Measurements from ENCODE around the gene ASL.
A peak's percentile ranks its signal among the peaks of the same experiment; 100 is the strongest.
"Not testable (repeated sequence)": the region's sequence is repeated elsewhere in the genome, so short reads cannot be mapped to it uniquely, and the experiment has no call there.

The ASL gene

DNA sequence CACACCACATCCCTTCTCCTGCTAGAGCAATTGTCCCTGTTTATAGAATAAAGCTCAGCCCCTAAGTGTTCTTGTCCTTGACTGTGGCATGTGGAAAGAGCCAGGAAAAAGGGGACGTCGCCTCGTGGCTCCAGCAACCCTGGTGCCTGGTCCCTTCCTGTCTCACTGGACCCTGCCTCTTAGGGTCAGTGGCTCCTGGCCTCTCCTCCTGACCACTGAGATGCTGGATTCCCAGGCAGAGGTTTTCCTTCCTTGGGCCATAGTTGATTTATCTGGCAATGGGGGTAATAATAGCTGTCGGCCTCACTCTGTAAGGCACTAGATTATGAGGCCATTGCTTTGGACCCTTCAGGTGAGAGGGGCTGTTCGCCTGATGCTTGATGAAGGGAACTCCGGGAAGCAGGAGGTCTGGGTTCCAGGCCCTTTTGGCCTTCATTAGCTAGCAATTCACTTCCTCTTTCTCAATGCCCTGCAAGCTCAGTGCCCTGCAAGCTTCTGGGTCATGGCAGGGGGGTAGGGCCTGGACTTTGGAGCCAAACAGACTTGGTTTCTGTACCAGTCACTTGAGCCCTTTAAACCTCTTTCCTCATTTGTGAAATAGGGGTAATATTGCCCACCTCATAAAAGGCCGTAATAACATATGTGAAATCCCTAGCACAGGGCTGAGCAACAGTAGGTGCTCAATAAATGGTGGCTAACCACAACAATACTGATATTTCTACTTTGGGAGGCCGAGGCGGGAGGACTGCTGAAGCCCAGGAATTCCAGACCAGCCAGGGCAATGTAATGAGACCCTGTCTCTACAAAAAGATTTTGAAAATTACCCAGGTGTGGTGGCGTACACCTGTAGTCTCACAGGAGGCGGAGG lies 1.1 kb downstream of the ASL start:
- DNase-seq = peak; percentile 30

DNA sequence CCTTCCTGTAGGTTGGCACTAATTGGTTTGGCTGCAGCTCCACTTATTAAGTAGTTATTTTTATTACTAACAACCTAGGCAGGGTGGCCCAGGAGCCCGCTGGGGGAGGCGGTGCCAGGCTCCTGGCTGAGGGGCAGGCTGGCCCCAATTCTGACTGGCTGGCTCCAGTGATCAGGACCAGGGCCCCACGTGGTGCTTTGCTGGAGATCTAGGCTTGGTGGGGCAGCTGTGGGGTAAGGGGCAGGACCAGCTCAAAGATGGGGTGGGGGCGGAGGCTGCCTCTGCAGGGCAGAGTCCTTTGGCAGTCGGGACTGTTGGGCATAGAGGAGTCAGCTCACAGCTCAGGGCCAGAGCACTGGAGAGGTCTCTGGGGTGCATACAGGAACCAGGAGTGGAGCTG lies 2.4 kb downstream of the ASL start:
- no peak for DNase-seq

DNA sequence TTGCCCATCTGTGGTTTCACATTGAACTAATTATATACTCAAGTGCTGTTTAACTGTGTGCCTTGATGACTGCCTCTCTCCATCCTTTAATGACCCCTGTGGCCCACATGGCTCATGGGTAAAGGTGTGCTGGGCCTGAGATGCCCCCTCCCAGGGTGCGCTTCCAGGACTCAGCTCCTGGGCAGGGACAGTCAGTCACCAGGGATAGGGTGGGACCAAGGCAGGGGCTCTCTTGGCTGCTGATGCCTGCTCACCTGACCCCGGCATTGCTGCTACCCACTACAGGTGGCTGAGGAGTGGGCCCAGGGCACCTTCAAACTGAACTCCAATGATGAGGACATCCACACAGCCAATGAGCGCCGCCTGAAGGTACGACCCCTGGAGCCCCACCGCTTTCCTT lies 6.5 kb downstream of the ASL start:
- DNase-seq = no peak

DNA sequence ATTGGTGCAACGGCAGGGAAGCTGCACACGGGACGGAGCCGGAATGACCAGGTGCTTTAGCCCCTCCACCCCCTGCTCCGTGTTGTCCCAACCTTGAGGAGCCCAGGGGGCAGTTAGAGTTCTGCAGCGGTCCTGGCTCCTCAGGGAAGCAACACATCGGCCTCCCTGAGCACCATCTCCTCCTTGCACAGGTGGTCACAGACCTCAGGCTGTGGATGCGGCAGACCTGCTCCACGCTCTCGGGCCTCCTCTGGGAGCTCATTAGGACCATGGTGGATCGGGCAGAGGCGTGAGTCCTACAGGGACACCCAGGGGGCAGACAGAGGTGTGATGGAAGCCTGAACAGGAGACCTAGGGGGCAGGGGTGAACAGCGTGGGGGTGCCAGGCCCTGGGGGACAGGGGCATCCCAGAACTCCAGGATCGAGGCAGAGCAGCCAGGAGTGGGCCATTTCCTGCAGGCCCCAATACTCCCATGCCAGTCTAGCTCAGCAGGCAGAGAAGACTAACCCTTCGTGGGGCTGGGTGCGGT lies 7.3 kb downstream of the ASL start:
- no peak for DNase-seq

DNA sequence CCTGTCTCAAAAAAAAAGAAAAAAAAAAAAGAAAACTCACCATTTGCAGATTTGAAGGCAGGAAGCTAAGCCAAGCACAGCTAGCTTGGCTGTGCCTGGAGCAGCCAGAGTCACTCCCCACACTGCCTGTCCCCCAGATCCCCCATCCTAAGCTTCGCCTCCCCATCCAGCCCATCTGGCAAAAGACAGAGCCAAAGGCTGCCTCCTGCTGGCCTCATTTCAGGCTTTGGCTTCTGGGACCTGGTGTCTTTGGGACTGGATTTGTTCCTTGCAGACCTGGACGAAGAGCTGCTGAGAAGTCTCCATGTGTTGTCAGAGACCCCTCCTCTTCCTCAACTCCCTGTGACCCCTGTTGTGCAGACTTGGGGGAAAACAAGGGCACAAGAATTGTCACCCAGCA lies 8.1 kb downstream of the ASL start:
- no peak for DNase-seq

DNA sequence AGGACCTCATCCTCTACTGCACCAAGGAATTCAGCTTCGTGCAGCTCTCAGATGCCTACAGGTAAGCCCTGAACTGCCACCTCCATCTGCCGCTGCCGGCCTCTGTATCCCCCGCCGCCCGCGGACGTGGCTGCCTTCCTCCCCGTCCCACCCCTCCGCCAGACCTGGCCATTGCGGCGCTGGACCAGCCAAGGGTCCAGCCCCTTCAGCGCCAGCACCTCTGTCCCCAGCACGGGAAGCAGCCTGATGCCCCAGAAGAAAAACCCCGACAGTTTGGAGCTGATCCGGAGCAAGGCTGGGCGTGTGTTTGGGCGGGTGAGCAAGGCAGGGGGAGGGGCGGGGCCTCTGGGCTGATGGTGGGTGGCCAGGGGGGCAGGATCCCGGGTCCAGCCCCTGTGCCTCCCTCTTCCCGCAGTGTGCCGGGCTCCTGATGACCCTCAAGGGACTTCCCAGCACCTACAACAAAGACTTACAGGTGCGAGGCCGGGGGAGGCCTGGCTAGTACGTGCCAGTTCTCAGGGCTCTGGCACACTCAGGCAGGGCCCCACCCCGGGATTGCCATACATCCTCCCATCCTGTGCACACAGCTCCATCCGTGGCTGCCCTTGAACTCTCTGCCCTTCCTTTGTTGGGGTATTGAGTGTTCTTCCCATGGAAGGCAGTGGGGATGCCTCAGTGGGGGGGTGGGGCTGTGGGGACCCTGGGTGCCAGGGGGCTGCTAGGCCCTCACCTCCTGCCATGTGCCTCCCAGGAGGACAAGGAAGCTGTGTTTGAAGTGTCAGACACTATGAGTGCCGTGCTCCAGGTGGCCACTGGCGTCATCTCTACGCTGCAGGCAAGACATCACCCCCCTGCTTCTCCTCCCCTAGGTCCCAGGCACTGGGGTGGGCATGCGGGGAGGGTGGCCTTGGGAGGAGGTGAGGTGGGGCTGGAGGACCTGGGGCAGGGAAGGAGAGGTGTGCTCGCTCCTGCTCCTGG lies 13.5 kb downstream of the ASL start:
- no peak for DNase-seq

DNA sequence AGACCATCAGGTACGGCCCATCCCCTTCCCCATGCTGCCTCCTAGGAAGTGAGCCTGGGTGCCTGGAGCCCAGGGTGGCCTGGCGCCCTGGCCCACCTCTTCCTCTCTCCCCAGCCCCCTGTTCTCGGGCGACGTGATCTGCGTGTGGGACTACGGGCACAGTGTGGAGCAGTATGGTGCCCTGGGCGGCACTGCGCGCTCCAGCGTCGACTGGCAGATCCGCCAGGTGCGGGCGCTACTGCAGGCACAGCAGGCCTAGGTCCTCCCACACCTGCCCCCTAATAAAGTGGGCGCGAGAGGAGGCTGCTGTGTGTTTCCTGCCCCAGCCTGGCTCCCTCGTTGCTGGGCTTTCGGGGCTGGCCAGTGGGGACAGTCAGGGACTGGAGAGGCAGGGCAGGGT lies 17.0 kb downstream of the ASL start:
- no peak for DNase-seq

DNA sequence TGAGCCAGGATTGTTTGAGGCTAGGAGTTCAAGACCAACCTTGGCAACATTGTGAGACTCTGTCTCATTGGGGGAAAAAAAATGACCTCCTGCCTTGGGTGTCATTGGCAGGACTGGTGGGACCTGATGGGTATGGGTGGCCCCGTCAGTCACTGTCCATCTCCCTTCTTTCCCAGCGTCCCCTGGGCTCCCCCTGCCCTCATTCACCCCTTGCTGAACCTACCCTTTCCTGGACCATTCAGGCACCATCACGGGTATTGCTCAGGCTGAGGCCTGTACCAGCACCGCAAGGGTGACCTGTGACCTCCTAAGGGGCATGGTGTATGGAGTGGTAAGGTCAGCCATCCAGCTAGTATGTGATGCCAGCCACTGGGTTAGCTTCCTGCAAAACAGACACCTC lies 19.4 kb downstream of the ASL start:
- DNase-seq = no peak

DNA sequence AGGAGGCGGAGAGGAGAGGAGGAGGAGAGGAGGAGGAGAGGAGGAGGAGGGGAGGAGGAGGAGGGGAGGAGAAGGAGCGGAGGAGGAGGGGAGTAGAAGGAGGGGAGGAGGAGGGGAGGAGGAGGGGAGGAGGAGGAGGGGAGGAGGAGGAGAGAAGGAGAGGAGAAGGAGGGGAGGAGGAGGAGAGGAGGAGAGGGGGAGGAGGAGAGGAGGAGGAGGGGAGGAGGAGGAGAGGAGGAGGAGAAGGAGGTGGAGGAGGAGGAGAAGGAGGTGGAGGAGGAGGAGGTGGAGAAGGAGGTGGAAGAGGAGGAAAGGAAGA lies 23.6 kb downstream of the ASL start:
- DNase-seq = no peak

DNA sequence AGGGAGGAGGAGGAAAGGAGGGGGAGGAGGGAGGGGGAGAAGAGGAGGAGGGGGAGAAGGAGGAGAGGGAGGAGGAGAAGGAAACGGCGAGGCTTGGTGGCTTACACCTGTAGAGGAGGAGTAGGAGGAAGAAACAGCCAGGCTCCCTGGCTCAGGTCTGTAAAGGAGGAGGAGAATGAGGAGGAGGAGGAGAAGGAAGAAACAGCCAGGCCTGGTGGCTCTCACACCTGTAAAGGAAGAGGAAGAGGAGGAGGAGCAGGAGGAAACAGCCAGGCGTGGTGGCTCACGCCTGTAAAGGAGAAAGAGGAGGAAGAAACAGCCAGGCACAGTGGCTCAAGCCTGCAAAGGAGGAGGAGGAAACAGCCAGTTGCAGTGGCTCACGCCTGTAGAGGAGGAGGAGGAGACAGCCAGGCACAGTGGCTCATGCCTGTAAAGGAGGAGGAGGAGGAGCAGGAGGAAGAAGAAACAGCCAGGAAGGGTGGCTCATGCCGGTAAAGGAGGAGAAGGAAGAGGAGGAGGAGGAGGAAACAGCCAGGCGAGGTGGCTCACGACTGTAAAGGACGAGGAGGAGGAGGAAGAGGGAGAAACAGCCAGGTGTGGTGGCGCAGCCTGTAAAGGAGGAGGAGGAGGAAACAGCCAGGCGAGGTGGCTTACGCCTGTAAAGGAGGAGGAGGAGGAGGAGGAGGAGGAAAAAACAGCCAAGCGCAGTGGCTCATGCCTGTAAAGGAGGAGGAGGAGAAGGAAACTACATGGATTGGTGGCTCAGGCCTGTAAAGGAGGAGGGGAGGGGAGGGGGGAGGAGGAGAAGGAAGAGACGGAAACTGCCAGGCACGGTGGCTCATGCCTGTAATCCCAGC lies 24.2 kb downstream of the ASL start:
- DNase-seq = peak; percentile 27

DNA sequence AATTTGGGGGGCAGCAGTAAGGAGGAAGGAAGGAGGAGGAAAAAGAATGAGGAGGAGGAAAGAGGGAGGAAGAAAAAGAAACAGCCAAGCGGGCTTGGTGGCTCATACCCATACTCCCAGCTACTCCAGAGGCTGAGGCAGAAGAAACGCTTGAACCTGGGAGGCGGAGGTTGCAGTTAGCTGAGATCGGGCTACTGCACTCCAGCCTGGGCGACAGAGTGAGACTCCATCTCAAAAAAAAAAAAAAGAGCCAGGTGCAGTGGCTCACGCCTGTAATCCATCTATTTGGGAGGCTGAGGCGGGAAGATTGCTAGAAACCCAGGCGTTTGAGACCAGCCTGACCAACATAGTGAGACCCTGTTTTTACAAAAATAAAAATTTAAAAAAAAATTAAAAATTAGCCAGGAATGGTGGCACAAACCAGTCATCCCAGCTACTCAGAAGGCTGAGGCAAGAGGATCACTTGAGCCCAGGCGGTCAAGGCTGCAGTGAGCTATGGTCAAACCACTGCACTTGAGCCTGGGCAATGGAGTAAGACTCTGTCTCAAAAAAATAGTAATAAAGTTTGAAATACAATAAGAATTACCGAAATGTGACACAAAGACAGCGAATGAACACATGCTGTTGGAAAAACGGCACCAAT lies 24.9 kb downstream of the ASL start:
- DNase-seq = no peak

DNA sequence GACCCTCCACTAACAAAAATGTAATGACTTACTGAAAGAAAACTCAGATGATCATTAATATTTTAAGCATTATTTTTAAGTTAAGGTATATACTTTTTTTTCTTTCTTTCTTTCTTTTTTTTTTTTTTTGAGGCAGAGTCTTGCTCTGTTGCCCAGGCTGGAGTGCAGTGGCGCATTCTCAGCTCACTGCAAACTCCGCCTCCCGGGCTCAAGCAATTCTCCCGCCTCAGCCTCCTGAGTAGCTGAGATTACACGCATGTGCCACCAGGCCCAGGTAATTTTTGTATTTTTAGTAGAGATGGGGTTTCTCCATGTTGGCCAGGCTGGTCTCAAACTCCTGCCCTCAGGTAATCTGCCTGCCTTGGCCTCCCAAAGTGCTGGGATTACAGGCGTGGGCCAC lies 26.5 kb downstream of the ASL start:
- DNase-seq = not testable (repeated sequence)

DNA sequence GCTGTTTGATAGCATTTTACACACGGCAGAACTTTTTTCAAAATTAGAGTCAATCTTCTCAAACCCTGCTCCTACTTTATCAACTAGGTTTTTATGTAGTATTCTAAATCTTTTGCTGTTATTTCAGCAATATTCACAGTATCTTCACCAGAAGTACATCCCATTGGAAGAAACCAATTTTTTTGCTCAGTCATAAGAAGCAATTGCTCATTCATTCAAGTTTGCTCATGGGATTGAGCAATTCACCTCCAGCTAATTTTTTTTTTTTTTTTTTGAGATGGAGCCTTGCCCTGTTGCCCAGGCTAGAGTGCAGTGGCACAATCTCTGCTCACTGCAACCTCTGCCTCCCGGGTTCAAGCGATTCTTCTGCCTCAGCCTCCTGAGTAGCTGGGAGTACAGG lies 28.4 kb downstream of the ASL start:
- DNase-seq = peak; percentile 20

DNA sequence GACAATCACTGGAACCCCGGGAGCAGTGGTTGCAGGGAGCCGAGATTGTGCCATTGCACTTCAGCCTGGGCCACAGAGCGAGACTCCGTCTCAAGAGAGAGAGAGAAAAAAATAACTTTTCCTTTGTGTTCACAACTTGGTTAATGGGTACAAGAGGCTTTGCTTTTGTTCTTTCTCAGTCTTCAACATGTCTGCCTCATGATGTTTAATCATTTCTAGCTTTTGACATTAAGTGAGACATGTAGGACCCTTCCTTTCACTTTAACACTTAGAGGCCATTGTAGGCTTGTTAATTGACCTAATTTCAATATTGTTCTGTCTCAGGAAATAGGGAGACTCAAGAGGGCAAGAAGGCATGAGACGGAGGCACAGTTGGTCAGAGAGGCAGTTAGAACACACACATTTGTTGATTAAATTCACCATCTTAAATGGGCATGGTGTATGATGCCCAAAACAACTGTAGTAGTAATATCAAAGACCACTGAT lies 29.7 kb downstream of the ASL start:
- no peak for DNase-seq

DNA sequence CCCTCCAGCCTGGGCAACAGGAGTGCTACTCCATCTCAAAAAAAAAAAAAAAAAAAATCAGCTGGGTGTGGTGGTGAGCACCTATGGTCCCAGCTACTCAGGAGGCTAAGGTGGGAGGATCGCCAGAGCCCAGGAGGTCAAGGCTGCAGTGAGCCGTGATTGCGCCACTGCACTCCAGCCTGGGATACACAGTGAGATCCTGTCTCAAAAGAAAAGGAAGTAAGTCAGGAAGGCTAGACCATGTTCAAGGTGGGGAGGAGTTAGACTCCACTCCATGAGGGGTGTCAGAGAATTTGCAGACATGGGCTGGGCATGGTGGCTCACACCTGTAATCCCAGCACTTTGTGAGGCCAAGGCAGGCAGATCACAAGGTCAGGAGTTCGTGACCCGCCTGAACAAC lies 32.8 kb downstream of the ASL start:
- DNase-seq = not testable (repeated sequence)

DNA sequence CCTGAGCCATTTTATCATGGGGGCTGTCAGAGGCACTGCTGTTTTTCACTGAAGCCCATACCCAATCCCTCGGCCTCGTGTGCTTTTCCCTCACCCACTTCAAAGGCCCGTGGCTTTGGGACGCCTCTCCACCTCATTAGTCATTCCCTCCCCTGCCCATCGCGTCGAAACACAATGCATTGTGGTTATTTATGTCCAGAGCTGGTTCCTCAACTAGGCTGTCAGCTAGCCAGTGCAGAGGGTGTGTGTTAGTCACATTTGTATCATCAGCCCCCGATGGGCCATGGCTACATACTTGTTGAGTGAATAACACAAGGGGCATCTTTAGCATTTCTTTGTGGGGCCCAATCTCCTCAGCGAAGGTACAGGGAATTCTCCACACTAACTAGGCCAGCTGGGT lies 35.2 kb downstream of the ASL start:
- peak; percentile 13 for DNase-seq

DNA sequence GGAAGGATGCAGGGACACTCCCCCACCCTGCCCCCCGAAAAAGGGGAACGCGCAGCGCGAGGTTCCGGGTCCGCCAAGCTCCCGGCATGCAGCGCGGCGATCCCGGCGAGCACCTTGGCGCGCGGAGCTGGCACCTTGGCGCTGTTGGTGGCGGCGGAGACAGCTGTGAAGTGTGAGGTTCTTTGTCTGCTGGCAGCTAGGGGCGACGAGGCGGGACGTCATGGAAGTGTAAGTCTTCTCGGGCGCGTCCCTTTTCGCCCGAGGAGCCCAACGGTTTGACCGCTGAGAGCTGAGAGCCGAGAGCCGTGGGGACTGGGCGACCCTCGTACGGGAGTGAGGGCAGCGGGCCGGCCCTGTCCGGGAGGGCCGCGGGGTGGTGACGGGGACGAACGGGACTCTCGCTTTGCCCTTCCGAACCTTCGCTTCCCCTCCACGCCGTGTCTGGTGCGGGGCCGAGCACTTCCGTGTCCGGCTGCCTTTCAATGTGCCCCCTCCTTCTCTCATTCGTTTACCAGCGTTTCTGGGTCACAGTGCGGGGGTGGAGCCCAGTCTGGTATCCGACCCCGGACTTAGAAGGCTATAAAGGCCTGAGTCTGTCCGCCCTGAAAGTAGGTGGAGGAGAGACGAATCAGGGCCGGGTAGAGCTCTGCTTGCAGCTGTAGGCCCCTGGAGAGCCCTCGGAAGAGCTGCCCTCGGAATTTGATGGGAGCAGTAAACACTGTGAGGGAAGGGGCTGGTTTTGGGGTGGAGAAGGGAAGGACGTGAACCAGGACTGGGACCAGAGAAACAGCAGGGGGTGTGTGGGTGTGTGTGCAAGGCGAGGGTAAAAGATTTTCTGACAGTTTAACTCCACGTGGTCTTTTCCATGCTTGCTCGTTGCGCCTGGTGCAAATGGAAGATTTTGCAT lies 39.4 kb downstream of the ASL start, which contains the start of gene CRCP:
Gene CRCP (plus strand): TSS at position 105 of the 907 bp plus-strand sequence. CDS start 116 bp downstream, at position 221.
- DNase-seq = peak; percentile 74

DNA sequence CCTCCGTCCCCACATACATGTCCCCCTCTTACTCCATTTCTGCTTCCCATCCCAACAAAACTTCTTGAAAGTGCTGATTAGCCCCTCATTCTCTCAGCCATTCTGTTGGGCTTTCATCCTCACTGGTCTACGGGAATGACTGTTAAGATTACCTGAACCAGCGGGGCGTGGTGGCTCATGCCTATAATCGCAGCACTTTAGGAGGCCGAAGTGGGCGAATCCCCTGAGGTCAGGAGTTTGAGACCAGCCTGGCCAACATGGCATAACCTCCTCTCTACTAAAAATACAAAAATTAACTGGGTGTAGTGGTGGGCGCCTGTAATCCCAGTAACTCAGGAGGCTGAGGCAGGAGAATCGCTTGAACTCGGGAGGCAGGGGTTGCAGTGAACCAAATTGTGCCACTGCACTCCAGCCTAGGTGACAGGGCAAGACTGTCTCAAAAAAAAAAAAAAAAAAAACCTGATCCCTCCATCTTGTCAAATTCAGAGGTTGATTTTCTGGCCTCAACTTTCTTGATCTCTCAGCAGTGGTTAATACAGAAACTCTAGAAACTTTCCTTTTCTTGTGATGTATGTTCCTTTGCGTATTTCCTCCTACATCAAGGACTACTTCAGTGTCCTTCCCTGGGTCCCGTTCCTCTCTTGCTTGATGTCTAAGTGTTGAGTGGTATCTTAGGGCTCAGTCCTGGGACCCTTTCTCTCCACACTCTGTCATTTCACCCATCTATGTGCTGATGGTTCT lies 41.2 kb downstream of the ASL start:
- not testable (repeated sequence) for DNase-seq

DNA sequence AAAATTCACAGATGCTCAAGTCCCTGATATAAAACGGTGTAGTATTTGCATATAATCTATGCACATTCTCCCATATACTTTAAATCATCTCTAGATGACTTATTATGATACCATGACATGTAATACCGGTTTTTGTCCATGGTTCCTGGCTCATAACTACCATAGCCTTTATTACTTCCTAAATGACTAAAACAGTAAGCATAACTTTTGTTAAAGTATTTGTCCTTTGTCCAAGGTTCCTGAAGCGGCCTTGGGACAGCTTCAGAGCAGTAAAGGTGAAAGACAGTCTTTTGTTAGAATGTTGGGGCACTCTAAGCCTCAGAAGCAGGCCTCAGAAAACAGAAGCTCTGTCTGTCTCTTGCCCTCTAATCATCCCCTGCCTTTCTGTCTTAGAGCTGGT lies 43.0 kb downstream of the ASL start:
- no peak for DNase-seq

DNA sequence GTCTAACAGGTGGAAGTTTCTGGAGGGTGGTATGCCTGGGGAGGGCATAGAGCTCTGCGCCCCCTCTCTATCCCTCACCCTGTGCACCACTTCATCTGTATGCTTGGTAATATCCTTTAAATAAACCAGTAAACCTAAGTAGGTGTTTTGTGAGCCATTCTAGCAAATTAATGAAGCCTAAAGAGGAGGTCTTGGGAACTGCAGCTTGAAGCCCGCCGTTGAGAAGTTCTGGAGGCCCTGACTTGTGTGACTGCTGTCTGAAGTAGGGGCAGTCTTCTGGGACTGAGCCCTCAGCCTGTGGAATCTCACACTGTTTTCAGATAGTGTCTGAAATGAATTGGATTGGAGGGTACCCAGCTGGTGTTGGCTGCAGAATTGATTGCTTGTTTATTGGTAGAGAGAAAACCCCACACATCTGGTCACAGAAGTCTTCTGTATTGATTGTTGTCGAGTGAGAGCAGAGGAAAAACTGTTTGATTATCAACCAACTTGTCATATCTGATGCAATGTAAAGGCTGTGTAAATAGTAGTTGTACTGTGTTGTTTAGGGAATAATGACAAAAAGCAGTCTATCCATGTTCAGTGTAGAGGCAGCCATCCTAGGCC lies 43.7 kb downstream of the ASL start:
- no peak for DNase-seq
